SK-N-MC (cell line): ENCODE measurements around the gene CA10.

ENCODE experiments used
- EZH2 ChIP-seq: fragments of 200-600 bp; sonication (generic); IDR thresholded peaks from one replicate; pipeline ENCODE4 v1.6.1; 2017; ENCODE audit warnings: antibody characterized with exemption
- POLR2AphosphoS5 ChIP-seq: IDR thresholded peaks from 2 replicates; pipeline ENCODE4 v1.6.1; 2012; ENCODE audit warnings: mild to moderate bottlenecking, low read depth, low read length, borderline replicate concordance

GRCh38 chr17:51748749-51749604 is 409.5 kb downstream of the CA10 start:
- TF ChIP-seq POLR2AphosphoS5, result no peak
- TF ChIP-seq EZH2, result no peak
